Neural progenitor cell (in vitro differentiated cells): Measurements from ENCODE around the gene NPC2. TPM values are rescaled to one million over a fixed set of nuclear protein-coding genes. Genes with fewer than 3 reads are reported as not detected.

ENCODE experiments used
- DNase-seq: peaks from one replicate; pipeline ENCODE4 v3.0.0-alpha.2; 2016; ENCODE audit warnings: low spot score
- H2AFZ ChIP-seq: fragments of 200-600 bp; sonication (generic); replicated peaks from 2 replicates; pipeline ENCODE4 v1.6.1; 2016; ENCODE audit warnings: antibody characterized with exemption
- H3F3A ChIP-seq: fragments of 200-600 bp; sonication (generic); 2 replicates; pipeline ENCODE4 v1.6.1; 2016; ENCODE audit warnings: antibody characterized with exemption, low read depth
- H3K27ac ChIP-seq: fragments of 200-600 bp; sonication (generic); 2 replicates; pipeline ENCODE4 v1.5.1; 2016; ENCODE audit warnings: mild to moderate bottlenecking
- H3K27me3 ChIP-seq: fragments of 200-600 bp; sonication (generic); 2 replicates; pipeline ENCODE4 v1.6.1; 2016; ENCODE audit warnings: mild to moderate bottlenecking, moderate library complexity
- H3K36me3 ChIP-seq: fragments of 200-600 bp; sonication (generic); 2 replicates; pipeline ENCODE4 v1.5.1; 2016
- H3K4me1 ChIP-seq: fragments of 200-600 bp; sonication (generic); 2 replicates; pipeline ENCODE4 v1.6.1; 2016; ENCODE audit warnings: mixed run types
- H3K4me2 ChIP-seq: fragments of 200-600 bp; sonication (generic); 2 replicates; pipeline ENCODE4 v1.6.1; 2016
- H3K4me3 ChIP-seq: fragments of 200-600 bp; sonication (generic); 2 replicates; pipeline ENCODE4 v1.5.1; 2016
- H3K79me2 ChIP-seq: fragments of 200-600 bp; sonication (generic); 2 replicates; pipeline ENCODE4 v1.6.1; 2016; ENCODE audit warnings: low read depth
- H3K9ac ChIP-seq: fragments of 200-600 bp; sonication (generic); 2 replicates; pipeline ENCODE4 v1.6.1; 2016
- H3K9me3 ChIP-seq: fragments of 200-600 bp; sonication (generic); 2 replicates; pipeline ENCODE4 v1.5.1; 2016; ENCODE audit warnings: low read depth
- H4K20me1 ChIP-seq: fragments of 200-600 bp; sonication (generic); 2 replicates; pipeline ENCODE4 v1.6.1; 2016; ENCODE audit warnings: low read depth
- H3K27ac Mint-ChIP-seq: 3 replicates; pipeline ENCODE4 v1.8.0; 2021; ENCODE audit warnings: mixed read lengths
- H3K27me3 Mint-ChIP-seq: 2 replicates; pipeline ENCODE4 v1.8.0; 2022; ENCODE audit warnings: low read depth, mild to moderate bottlenecking, inconsistent platforms, moderate library complexity, mixed read lengths; ENCODE audit not compliant: insufficient read depth
- H3K36me3 Mint-ChIP-seq: 3 replicates; pipeline ENCODE4 v1.8.0; 2021; ENCODE audit warnings: mixed read lengths
- H3K4me1 Mint-ChIP-seq: 3 replicates; pipeline ENCODE4 v1.8.0; 2021; ENCODE audit warnings: mixed read lengths
- H3K4me3 Mint-ChIP-seq: 3 replicates; pipeline ENCODE4 v1.8.0; 2021; ENCODE audit warnings: mild to moderate bottlenecking, moderate library complexity, mixed read lengths
- H3K9me3 Mint-ChIP-seq: 3 replicates; pipeline ENCODE4 v1.8.0; 2020; ENCODE audit warnings: mixed read lengths
- CTCF ChIP-seq: fragments of 200-600 bp; sonication (generic); IDR thresholded peaks from 2 replicates; pipeline ENCODE4 v1.5.1; 2017; ENCODE audit warnings: antibody characterized with exemption, mild to moderate bottlenecking
- EZH2 ChIP-seq: fragments of 200-600 bp; sonication (generic); IDR thresholded peaks from 2 replicates; pipeline ENCODE4 v1.6.1; 2017; ENCODE audit warnings: antibody characterized with exemption, mild to moderate bottlenecking, moderate library complexity
- EZH2phosphoT487 ChIP-seq: fragments of 200-600 bp; sonication (generic); IDR thresholded peaks from 2 replicates; pipeline ENCODE4 v1.6.1; 2017; ENCODE audit warnings: antibody characterized with exemption
- total RNA-seq: library from RNA; depleted of rRNA; stranded (reverse); fragments of >200 nt; gene quantifications from 2 replicates; pipeline ENCODE4 v1.2.3, GENCODE V29; 2015; ENCODE audit warnings: low replicate concordance

Gene NPC2
- total RNA-seq, 1 donor from 2014 or later = 371 TPM

- no peaks in the 10 kb centered on the region for H3K9me3 ChIP-seq
- Mint-ChIP-seq H3K36me3 (peaks cover 2% of the 10 kb centered on the region), H3K4me3 (no peak overlapping the region), H3K9me3 (no peaks in the 10 kb centered on the region), H3K27ac (peak overlapping the region; percentile 89), H3K4me1 (peaks cover 18% of the 10 kb centered on the region), H3K27me3 (peaks cover 4% of the 10 kb centered on the region)
- H3K79me2 ChIP-seq = peaks cover 9% of the 10 kb centered on the region
- TF ChIP-seq EZH2phosphoT487 (no peak), EZH2 (no peak), CTCF (no peak)
- no peak overlapping the region for H3K4me3 ChIP-seq
- no peak overlapping the region for H3K9ac ChIP-seq
- peak overlapping the region; percentile 50 for H3K4me2 ChIP-seq
- peak overlapping the region; percentile 63 for H3K27ac ChIP-seq
- H4K20me1 ChIP-seq = peaks cover 6% of the 10 kb centered on the region
- H2AFZ ChIP-seq = no peak overlapping the region
- peak; percentile 68 for DNase-seq
- H3F3A ChIP-seq = peaks cover 40% of the 10 kb centered on the region
- H3K27me3 ChIP-seq = no peaks in the 10 kb centered on the region
- H3K36me3 ChIP-seq = peaks cover 7% of the 10 kb centered on the region
- H3K4me1 ChIP-seq = peaks cover 25% of the 10 kb centered on the region
These were observed 7.5 kb upstream of the NPC2 start for GRCh38 chr14:74500417-74501134.

GRCh38 chr14:74495356-74495755 lies 2.3 kb upstream of the NPC2 start:
- Histone ChIP-seq H3K27ac (no peak overlapping the region), H4K20me1 (peaks cover 22% of the 10 kb centered on the region), H3K36me3 (peaks cover 14% of the 10 kb centered on the region), H2AFZ (no peak overlapping the region), H3K4me3 (peak overlapping the region; percentile 88), H3K4me1 (peaks cover 12% of the 10 kb centered on the region), H3K4me2 (peak overlapping the region; percentile 98), H3K27me3 (no peaks in the 10 kb centered on the region), H3F3A (peaks cover 36% of the 10 kb centered on the region), H3K9me3 (no peaks in the 10 kb centered on the region), H3K79me2 (peaks cover 51% of the 10 kb centered on the region), H3K9ac (no peak overlapping the region)
- TF ChIP-seq EZH2 (no peak), EZH2phosphoT487 (no peak), CTCF (no peak)
- Mint-ChIP-seq H3K4me1 (peaks cover 12% of the 10 kb centered on the region), H3K9me3 (no peaks in the 10 kb centered on the region), H3K36me3 (peaks cover 5% of the 10 kb centered on the region), H3K4me3 (no peak overlapping the region), H3K27ac (no peak overlapping the region), H3K27me3 (peaks cover 2% of the 10 kb centered on the region)
- DNase-seq = no peak

DNA sequence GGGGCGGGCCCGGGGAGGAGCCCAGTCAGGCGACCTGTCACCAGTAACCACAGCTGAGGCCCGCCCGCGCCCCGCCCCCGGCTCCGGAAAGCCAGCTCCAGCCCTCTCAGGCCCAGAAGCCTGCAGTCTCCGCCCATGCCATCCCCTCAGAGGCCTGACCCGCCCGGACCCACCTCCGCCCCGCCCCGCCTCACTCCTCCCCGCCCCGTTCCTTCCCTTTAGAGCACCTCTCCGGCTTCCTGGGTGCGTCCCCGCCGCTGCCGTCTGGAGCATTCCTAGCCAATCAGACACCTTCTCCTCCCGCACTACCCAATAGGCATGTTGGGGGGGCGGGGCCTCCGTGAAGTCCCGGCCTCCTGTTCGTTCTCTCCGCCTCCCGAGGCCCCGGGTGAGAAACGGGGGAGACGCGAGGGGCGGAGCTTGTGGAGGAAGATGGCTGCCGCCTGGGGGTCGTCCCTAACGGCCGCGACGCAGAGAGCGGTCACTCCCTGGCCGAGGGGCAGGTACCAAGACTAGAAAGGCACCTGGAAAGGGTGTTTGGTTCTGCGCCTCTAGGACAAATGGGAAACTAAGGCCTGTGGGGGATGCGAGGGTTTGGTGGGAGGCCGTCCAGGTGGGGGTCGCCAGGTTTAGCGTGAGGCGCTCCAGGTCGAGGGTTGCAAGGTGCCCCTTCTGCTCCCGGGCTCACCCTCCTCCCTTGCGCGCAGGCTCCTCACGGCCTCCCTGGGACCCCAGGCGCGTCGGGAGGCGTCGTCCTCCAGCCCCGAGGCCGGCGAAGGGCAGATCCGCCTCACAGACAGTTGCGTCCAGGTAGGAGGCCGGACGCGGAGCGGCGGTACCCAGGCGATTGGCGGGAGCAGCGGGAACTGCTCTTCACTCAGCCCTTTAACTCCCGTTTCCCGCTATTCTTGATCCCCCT lies 497 bp upstream of the NPC2 start, which contains the start of gene ISCA2:
TSS of gene ISCA2 (plus strand) at position 423 of the 919 bp plus-strand sequence. CDS start at position 433, 10 bp downstream.
- Histone ChIP-seq H3K4me2 (peak within 1 kb of the TSS; percentile 98), H3K9me3 (no peaks in the 10 kb centered on the region), H4K20me1 (peaks cover 22% of the 10 kb centered on the region), H3K36me3 (peaks cover 14% of the 10 kb centered on the region), H3F3A (peaks cover 19% of the 10 kb centered on the region), H3K4me3 (peak within 1 kb of the TSS; percentile 88), H3K79me2 (peaks cover 68% of the 10 kb centered on the region), H2AFZ (peak within 1 kb of the TSS; percentile 69), H3K27me3 (no peaks in the 10 kb centered on the region), H3K9ac (peak within 1 kb of the TSS; percentile 90), H3K27ac (peak within 1 kb of the TSS; percentile 87), H3K4me1 (peaks cover 9% of the 10 kb centered on the region)
- Mint-ChIP-seq H3K9me3 (no peaks in the 10 kb centered on the region), H3K36me3 (peaks cover 5% of the 10 kb centered on the region), H3K4me1 (peaks cover 12% of the 10 kb centered on the region), H3K4me3 (no peak within 1 kb of the TSS), H3K27me3 (peaks cover 2% of the 10 kb centered on the region), H3K27ac (no peak within 1 kb of the TSS)
- peak; percentile 100 for DNase-seq
- TF ChIP-seq CTCF = no peak
- TF ChIP-seq EZH2 = no peak
- no peak for TF ChIP-seq EZH2phosphoT487
